ENCODE measurements around the gene KLK12.

The KLK12 gene

GRCh38 chr19:51002542-51003311, 32.1 kb downstream of the KLK12 start:
- H3K4me3 ChIP-seq (ENCODE audit: low read depth, low read length), result no peak overlapping the region
- DNase-seq (ENCODE audit: low read depth), result no peak
- no peak for TF ChIP-seq CTCF (IDR thresholded peaks at IDR 0.05; ENCODE audit: control insufficient read depth, extremely low read depth, insufficient read depth)

- no peak overlapping the region for H3K4me3 ChIP-seq (ENCODE audit: low read depth, low read length)
- TF ChIP-seq CTCF (IDR thresholded peaks at IDR 0.05; ENCODE audit: control insufficient read depth, extremely low read depth, insufficient read depth), result no peak
- DNase-seq (ENCODE audit: low read depth), result no peak
These were observed 32.7 kb downstream of the KLK12 start for GRCh38 chr19:51002089-51002532.

GRCh38 chr19:51001515-51001914, 33.3 kb downstream of the KLK12 start, which contains the start of gene KLK8:
KLK8 (minus strand) TSS chr19:51001604; CDS start chr19:51001167, 437 bp downstream.
- H3K4me3 ChIP-seq (ENCODE audit: low read depth, low read length), result no peak within 1 kb of the TSS
- no peak for TF ChIP-seq CTCF (IDR thresholded peaks at IDR 0.05; ENCODE audit: control insufficient read depth, extremely low read depth, insufficient read depth)
- no peak for DNase-seq (ENCODE audit: low read depth)

- no peak for DNase-seq (ENCODE audit: low read depth)
- no peak for TF ChIP-seq CTCF (IDR thresholded peaks at IDR 0.05; ENCODE audit: control insufficient read depth, extremely low read depth, insufficient read depth)
- H3K4me3 ChIP-seq (ENCODE audit: low read depth, low read length), result no peak overlapping the region
These were observed 33.8 kb downstream of the KLK12 start for GRCh38 chr19:51000981-51001380.

GRCh38 chr19:51000426-51000825, 34.4 kb downstream of the KLK12 start:
- no peak for TF ChIP-seq CTCF (IDR thresholded peaks at IDR 0.05; ENCODE audit: control insufficient read depth, extremely low read depth, insufficient read depth)
- DNase-seq (ENCODE audit: low read depth), result no peak

GRCh38 chr19:50998686-50999085, 36.1 kb downstream of the KLK12 start:
- DNase-seq (ENCODE audit: low read depth), result no peak
- H3K4me3 ChIP-seq (ENCODE audit: low read depth, low read length), result no peak overlapping the region
- no peak for TF ChIP-seq CTCF (IDR thresholded peaks at IDR 0.05; ENCODE audit: control insufficient read depth, extremely low read depth, insufficient read depth)

More at GRCh38 chr19:51000426-51000825, 34.4 kb downstream of the KLK12 start:
- no peak overlapping the region for H3K4me3 ChIP-seq (ENCODE audit: low read depth, low read length)

GRCh38 chr19:50998061-50998460, 36.7 kb downstream of the KLK12 start:
- DNase-seq (ENCODE audit: low read depth), result no peak
- H3K4me3 ChIP-seq (ENCODE audit: low read depth, low read length), result no peak overlapping the region
- no peak for TF ChIP-seq CTCF (IDR thresholded peaks at IDR 0.05; ENCODE audit: control insufficient read depth, extremely low read depth, insufficient read depth)
